ENCODE results near the gene GYG1.

GYG1 gene

GRCh38 chr3:149010966-149011365 is 19.6 kb downstream of the GYG1 start:
- TF ChIP-seq, protein P1, sequence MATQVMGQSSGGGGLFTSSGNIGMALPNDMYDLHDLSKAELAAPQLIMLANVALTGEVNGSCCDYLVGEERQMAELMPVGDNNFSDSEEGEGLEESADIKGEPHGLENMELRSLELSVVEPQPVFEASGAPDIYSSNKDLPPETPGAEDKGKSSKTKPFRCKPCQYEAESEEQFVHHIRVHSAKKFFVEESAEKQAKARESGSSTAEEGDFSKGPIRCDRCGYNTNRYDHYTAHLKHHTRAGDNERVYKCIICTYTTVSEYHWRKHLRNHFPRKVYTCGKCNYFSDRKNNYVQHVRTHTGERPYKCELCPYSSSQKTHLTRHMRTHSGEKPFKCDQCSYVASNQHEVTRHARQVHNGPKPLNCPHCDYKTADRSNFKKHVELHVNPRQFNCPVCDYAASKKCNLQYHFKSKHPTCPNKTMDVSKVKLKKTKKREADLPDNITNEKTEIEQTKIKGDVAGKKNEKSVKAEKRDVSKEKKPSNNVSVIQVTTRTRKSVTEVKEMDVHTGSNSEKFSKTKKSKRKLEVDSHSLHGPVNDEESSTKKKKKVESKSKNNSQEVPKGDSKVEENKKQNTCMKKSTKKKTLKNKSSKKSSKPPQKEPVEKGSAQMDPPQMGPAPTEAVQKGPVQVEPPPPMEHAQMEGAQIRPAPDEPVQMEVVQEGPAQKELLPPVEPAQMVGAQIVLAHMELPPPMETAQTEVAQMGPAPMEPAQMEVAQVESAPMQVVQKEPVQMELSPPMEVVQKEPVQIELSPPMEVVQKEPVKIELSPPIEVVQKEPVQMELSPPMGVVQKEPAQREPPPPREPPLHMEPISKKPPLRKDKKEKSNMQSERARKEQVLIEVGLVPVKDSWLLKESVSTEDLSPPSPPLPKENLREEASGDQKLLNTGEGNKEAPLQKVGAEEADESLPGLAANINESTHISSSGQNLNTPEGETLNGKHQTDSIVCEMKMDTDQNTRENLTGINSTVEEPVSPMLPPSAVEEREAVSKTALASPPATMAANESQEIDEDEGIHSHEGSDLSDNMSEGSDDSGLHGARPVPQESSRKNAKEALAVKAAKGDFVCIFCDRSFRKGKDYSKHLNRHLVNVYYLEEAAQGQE (IDR thresholded peaks at IDR 0.05; ENCODE audit: insufficient read depth in 1 of 2, low read depth in 2 of 2, low read length in 2 of 2) = no peak
- TF ChIP-seq FOXP2 (optimal IDR thresholded peaks at IDR 0.05; ENCODE audit: borderline replicate concordance, extremely low read depth, extremely low read length, insufficient read depth) = no peak
- no peak for TF ChIP-seq POLR2AphosphoS5 (IDR thresholded peaks at IDR 0.05; ENCODE audit: low read depth, low read length)
- TF ChIP-seq SIN3A (IDR thresholded peaks at IDR 0.05; ENCODE audit: borderline replicate concordance, insufficient read depth, low read length) = no peak
- TF ChIP-seq TAF1 (IDR thresholded peaks at IDR 0.05; ENCODE audit: borderline replicate concordance, insufficient read depth, low read length) = no peak

- TF ChIP-seq FOXP2 (optimal IDR thresholded peaks at IDR 0.05; ENCODE audit: borderline replicate concordance, extremely low read depth, extremely low read length, insufficient read depth) = no peak
- TF ChIP-seq POLR2AphosphoS5 (IDR thresholded peaks at IDR 0.05; ENCODE audit: low read depth, low read length) = no peak
- TF ChIP-seq TAF1 (IDR thresholded peaks at IDR 0.05; ENCODE audit: borderline replicate concordance, insufficient read depth, low read length) = no peak
- TF ChIP-seq, protein P1 (IDR thresholded peaks at IDR 0.05; ENCODE audit: insufficient read depth in 1 of 2, low read depth in 2 of 2, low read length in 2 of 2) = no peak
- TF ChIP-seq SIN3A (IDR thresholded peaks at IDR 0.05; ENCODE audit: borderline replicate concordance, insufficient read depth, low read length) = no peak
These were observed 20.3 kb downstream of the GYG1 start for GRCh38 chr3:149011676-149012075.

GRCh38 chr3:149013726-149014125 is 22.4 kb downstream of the GYG1 start:
- no peak for TF ChIP-seq POLR2AphosphoS5 (IDR thresholded peaks at IDR 0.05; ENCODE audit: low read depth, low read length)
- no peak for TF ChIP-seq TAF1 (IDR thresholded peaks at IDR 0.05; ENCODE audit: borderline replicate concordance, insufficient read depth, low read length)
- no peak for TF ChIP-seq SIN3A (IDR thresholded peaks at IDR 0.05; ENCODE audit: borderline replicate concordance, insufficient read depth, low read length)
- TF ChIP-seq FOXP2 (optimal IDR thresholded peaks at IDR 0.05; ENCODE audit: borderline replicate concordance, extremely low read depth, extremely low read length, insufficient read depth) = no peak
- TF ChIP-seq, protein P1 (IDR thresholded peaks at IDR 0.05; ENCODE audit: insufficient read depth in 1 of 2, low read depth in 2 of 2, low read length in 2 of 2) = no peak

GRCh38 chr3:149015393-149015792 is 24.1 kb downstream of the GYG1 start:
- TF ChIP-seq SIN3A (IDR thresholded peaks at IDR 0.05; ENCODE audit: borderline replicate concordance, insufficient read depth, low read length) = no peak
- TF ChIP-seq POLR2AphosphoS5 (IDR thresholded peaks at IDR 0.05; ENCODE audit: low read depth, low read length) = no peak
- no peak for TF ChIP-seq FOXP2 (optimal IDR thresholded peaks at IDR 0.05; ENCODE audit: borderline replicate concordance, extremely low read depth, extremely low read length, insufficient read depth)
- TF ChIP-seq TAF1 (IDR thresholded peaks at IDR 0.05; ENCODE audit: borderline replicate concordance, insufficient read depth, low read length) = no peak
- TF ChIP-seq, protein P1 (IDR thresholded peaks at IDR 0.05; ENCODE audit: insufficient read depth in 1 of 2, low read depth in 2 of 2, low read length in 2 of 2) = no peak

- TF ChIP-seq POLR2AphosphoS5 (IDR thresholded peaks at IDR 0.05; ENCODE audit: low read depth, low read length) = no peak
- TF ChIP-seq FOXP2 (optimal IDR thresholded peaks at IDR 0.05; ENCODE audit: borderline replicate concordance, extremely low read depth, extremely low read length, insufficient read depth) = no peak
- TF ChIP-seq SIN3A (IDR thresholded peaks at IDR 0.05; ENCODE audit: borderline replicate concordance, insufficient read depth, low read length) = no peak
- TF ChIP-seq, protein P1 (IDR thresholded peaks at IDR 0.05; ENCODE audit: insufficient read depth in 1 of 2, low read depth in 2 of 2, low read length in 2 of 2) = no peak
- TF ChIP-seq TAF1 (IDR thresholded peaks at IDR 0.05; ENCODE audit: borderline replicate concordance, insufficient read depth, low read length) = no peak
These were observed 24.9 kb downstream of the GYG1 start for GRCh38 chr3:149016242-149016641.

Measured in PFSK-1 (cell line).